ENCODE data around the gene KRTAP10-2. TPM values are rescaled to one million over a fixed set of nuclear protein-coding genes. Genes with fewer than 3 reads are reported as not detected.

KRTAP10-2 gene
- total RNA-seq, 1 experiment from 2014 or later: not detected

GRCh38 chr21:44525391-44526095, 25.8 kb downstream of the KRTAP10-2 start:
- POLR2A ChIA-PET: no interaction called here
- Mint-ChIP-seq H3K9me3 (ENCODE audit: unreplicated experiment) (peaks cover 8% of the 10 kb centered on the region), H3K27me3 (ENCODE audit: insufficient read depth, unreplicated experiment) (peaks cover 8% of the 10 kb centered on the region), H3K4me1 (ENCODE audit: insufficient read depth, unreplicated experiment) (no peaks in the 10 kb centered on the region), H3K4me3 (ENCODE audit: unreplicated experiment) (no peak overlapping the region), H3K27ac (ENCODE audit: low read depth, unreplicated experiment) (no peak overlapping the region), H3K36me3 (ENCODE audit: insufficient read depth, unreplicated experiment) (no peaks in the 10 kb centered on the region)
- intact Hi-C loops (cut with micrococcal nuclease): no loop called here
- no peak for TF ChIP-seq CTCF (IDR thresholded peaks at IDR 0.05; ENCODE audit: unreplicated experiment)
- no TSS peak for BruUV-seq (replicated peaks)
- DNase-seq (ENCODE audit: unreplicated experiment): no peak
- CTCF ChIA-PET: no interaction called here

DNA sequence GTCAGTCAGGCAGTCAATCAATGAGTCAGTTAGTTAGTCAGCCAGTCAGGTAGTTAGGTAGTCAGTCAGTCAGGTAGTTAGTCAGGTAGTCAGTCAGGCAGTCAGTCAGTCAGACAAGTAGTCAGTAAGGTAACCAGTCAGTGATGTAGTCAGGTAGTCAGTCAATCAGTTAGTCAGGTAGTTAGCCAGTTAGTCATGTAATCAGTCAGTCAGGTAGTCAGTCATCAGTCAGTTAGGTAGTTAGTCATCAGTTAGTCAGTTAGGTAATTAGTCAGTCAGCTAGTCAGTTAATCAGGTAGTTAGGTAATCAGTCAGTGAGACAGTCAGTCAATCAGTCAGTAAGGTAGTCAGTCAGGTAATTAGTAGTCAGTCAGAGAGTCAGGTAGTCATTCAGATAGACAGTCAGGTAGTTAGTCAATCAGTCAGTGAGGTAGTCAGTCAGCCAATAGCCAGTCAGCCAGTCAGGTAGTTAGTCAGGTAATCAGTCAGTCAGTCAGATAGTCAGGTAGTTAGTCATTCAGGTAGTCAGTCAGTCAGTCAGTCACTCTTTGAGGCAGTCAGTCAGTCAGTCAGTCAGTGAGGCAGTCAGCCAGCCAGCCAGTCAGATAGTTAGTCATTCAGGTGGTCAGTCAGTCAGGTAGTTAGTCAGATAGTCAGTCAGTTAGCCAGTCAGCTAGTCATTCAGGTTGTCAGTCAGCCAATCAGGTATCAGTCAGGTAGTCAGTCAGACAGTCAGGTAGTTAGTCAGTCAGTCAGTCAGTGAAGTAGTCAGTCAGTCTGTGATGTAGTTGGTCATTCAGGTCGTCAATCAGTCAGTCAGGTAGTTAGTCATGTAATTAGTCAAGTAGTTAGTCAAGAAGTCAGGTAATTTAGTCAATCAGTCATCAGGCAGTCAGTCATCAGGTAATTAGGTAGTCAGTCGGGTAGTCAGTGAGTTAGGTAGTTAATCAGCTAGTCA, 26.6 kb downstream of the KRTAP10-2 start:
- intact Hi-C loops (cut with micrococcal nuclease): no loop called here
- H3K27ac Mint-ChIP-seq (ENCODE audit: low read depth, unreplicated experiment): no peak overlapping the region
- TF ChIP-seq CTCF (IDR thresholded peaks at IDR 0.05; ENCODE audit: unreplicated experiment): no peak
- ChIA-PET POLR2A (no interaction called here), CTCF (interaction anchor here (0.7 kb wide), 1 partner anchor 12 kb away, joined by 3 read pairs; no protein-coding TSS in a partner anchor)
- no peak for DNase-seq (ENCODE audit: unreplicated experiment)
- BruUV-seq (replicated peaks): no TSS peak
- no peaks in the 10 kb centered on the region for H3K9me3 Mint-ChIP-seq (ENCODE audit: unreplicated experiment)
- no peaks in the 10 kb centered on the region for H3K4me1 Mint-ChIP-seq (ENCODE audit: insufficient read depth, unreplicated experiment)
- H3K4me3 Mint-ChIP-seq (ENCODE audit: unreplicated experiment): no peak overlapping the region
- H3K36me3 Mint-ChIP-seq (ENCODE audit: insufficient read depth, unreplicated experiment): no peaks in the 10 kb centered on the region
- peaks cover 7% of the 10 kb centered on the region for H3K27me3 Mint-ChIP-seq (ENCODE audit: insufficient read depth, unreplicated experiment)

- no TSS peak for BruUV-seq (replicated peaks)
- intact Hi-C loops (cut with micrococcal nuclease): no loop called here
- no peaks in the 10 kb centered on the region for H3K36me3 Mint-ChIP-seq (ENCODE audit: insufficient read depth, unreplicated experiment)
- H3K4me3 Mint-ChIP-seq (ENCODE audit: unreplicated experiment): no peak overlapping the region
- peaks cover 16% of the 10 kb centered on the region for H3K27me3 Mint-ChIP-seq (ENCODE audit: insufficient read depth, unreplicated experiment)
- no peak for TF ChIP-seq CTCF (IDR thresholded peaks at IDR 0.05; ENCODE audit: unreplicated experiment)
- CTCF ChIA-PET: interaction anchor here (0.7 kb wide), 1 partner anchor 13 kb away, joined by 3 read pairs; no protein-coding TSS in a partner anchor
- H3K9me3 Mint-ChIP-seq (ENCODE audit: unreplicated experiment): no peaks in the 10 kb centered on the region
- H3K27ac Mint-ChIP-seq (ENCODE audit: low read depth, unreplicated experiment): no peak overlapping the region
- DNase-seq (ENCODE audit: unreplicated experiment): no peak
- POLR2A ChIA-PET: no interaction called here
- H3K4me1 Mint-ChIP-seq (ENCODE audit: insufficient read depth, unreplicated experiment): no peaks in the 10 kb centered on the region
Observed at GRCh38 chr21:44523567-44524413, 27.5 kb downstream of the KRTAP10-2 start.
